Endothelial cell of umbilical vein (primary cell): ENCODE results near the gene CHCHD3.

Source experiments
- CTCF ChIP-seq, 2 donors: IDR thresholded peaks; 1 replicate in 1 of 2; 2 replicates in 1 of 2; pipeline ENCODE4 v1.5.1; 2011; ENCODE audit warnings: low read length in 2 of 2, mild to moderate bottlenecking in 2 of 2, moderate library complexity in 2 of 2, control low read depth in 1 of 2, inconsistent platforms in 1 of 2, low read depth in 1 of 2; ENCODE audit not compliant: insufficient read depth in 1 of 2; ENCODE audit errors: extremely low read depth in 1 of 2
- MAX ChIP-seq: IDR thresholded peaks from 2 replicates; pipeline ENCODE4 v1.6.1; 2011; ENCODE audit not compliant: insufficient read depth, insufficient read length
- POLR2A ChIP-seq: IDR thresholded peaks from 2 replicates; pipeline ENCODE4 v1.6.1; 2012; ENCODE audit warnings: low read depth, mild to moderate bottlenecking, control low read depth, low read length
- POLR2AphosphoS5 ChIP-seq: IDR thresholded peaks from 2 replicates; pipeline ENCODE4 v1.6.1; 2012; ENCODE audit warnings: low read depth, mild to moderate bottlenecking, control low read depth, low read length, moderate library complexity; ENCODE audit not compliant: insufficient read depth

GRCh38 chr7:133052401-133052756, 29.5 kb downstream of the CHCHD3 start:
- TF ChIP-seq POLR2A (no peak), MAX (no peak), CTCF (IDR thresholded peaks at IDR 0.05; ENCODE audit: extremely low read depth in 1 of 2, insufficient read depth in 1 of 2, low read depth in 1 of 2, low read length in 2 of 2) (no peak), POLR2AphosphoS5 (no peak)
